Endothelial cell of umbilical vein (primary cell): ENCODE measurements around the gene NEAT1.
A peak's percentile ranks its signal among the peaks of the same experiment; 100 is the strongest.

Experiments
- JUN ChIP-seq: IDR thresholded peaks from 2 replicates; pipeline ENCODE4 v1.6.1; 2011; ENCODE audit warnings: borderline replicate concordance, low read depth; ENCODE audit not compliant: insufficient read length, insufficient read depth
- POLR2A ChIP-seq: IDR thresholded peaks from 2 replicates; pipeline ENCODE4 v1.6.1; 2012; ENCODE audit warnings: low read depth, mild to moderate bottlenecking, control low read depth, low read length
- TF ChIP-seq, protein P1 (sequence below), 2 donors: IDR thresholded peaks; 1 replicate in 1 of 2; 2 replicates in 1 of 2; pipeline ENCODE4 v1.5.1; 2011; ENCODE audit warnings: low read length in 2 of 2, mild to moderate bottlenecking in 2 of 2, moderate library complexity in 2 of 2, control low read depth in 1 of 2, inconsistent platforms in 1 of 2, low read depth in 1 of 2; ENCODE audit not compliant: insufficient read depth in 1 of 2; ENCODE audit errors: extremely low read depth in 1 of 2

DNA sequence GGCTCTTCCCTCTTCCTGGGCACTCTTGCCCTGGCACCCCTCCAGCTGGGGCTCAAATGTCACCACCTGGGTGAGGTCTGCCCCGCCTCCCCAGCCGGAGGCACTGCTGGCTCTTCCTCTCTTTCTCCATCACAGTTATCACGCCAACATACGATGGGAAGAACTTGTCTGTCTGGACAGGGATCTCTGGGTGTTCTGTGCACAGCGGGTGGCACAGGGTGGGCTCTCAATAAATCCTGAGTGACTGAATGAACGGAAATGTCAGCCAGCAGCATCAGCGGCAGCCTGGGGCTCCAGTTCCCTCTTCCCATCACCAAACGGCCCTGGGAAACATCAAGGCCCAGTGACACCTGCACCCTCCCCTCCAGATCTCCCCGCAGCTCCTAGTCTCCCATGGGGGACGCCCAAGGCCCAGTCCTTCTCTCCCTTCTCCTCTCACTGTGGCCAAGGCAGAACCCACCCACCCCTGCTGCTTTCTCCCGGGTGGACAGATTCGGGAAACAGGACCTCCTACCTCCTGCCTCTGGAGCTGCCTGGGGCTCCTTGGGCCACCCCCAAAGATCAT, 39.7 kb upstream of the NEAT1 start:
- TF ChIP-seq POLR2A: peak; percentile 77
- TF ChIP-seq, protein P1, sequence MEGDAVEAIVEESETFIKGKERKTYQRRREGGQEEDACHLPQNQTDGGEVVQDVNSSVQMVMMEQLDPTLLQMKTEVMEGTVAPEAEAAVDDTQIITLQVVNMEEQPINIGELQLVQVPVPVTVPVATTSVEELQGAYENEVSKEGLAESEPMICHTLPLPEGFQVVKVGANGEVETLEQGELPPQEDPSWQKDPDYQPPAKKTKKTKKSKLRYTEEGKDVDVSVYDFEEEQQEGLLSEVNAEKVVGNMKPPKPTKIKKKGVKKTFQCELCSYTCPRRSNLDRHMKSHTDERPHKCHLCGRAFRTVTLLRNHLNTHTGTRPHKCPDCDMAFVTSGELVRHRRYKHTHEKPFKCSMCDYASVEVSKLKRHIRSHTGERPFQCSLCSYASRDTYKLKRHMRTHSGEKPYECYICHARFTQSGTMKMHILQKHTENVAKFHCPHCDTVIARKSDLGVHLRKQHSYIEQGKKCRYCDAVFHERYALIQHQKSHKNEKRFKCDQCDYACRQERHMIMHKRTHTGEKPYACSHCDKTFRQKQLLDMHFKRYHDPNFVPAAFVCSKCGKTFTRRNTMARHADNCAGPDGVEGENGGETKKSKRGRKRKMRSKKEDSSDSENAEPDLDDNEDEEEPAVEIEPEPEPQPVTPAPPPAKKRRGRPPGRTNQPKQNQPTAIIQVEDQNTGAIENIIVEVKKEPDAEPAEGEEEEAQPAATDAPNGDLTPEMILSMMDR (IDR thresholded peaks at IDR 0.05; ENCODE audit: extremely low read depth in 1 of 2, insufficient read depth in 1 of 2, low read depth in 1 of 2, low read length in 2 of 2): no peak
- TF ChIP-seq JUN: no peak
